HG02840 (cell line): ENCODE results near the gene SRPK2.
"Not testable (repeated sequence)": the region's sequence is repeated elsewhere in the genome, so short reads cannot be mapped to it uniquely, and the experiment has no call there.

ENCODE experiments used
- ATAC-seq: cut with Tn5 transposase; IDR thresholded peaks from one replicate; pipeline ENCODE4 v1.9.1; 2021; ENCODE audit warnings: mild to moderate bottlenecking, moderate library complexity, moderate number of reproducible peaks; ENCODE audit not compliant: unreplicated experiment, low FRiP score

SRPK2 gene

DNA sequence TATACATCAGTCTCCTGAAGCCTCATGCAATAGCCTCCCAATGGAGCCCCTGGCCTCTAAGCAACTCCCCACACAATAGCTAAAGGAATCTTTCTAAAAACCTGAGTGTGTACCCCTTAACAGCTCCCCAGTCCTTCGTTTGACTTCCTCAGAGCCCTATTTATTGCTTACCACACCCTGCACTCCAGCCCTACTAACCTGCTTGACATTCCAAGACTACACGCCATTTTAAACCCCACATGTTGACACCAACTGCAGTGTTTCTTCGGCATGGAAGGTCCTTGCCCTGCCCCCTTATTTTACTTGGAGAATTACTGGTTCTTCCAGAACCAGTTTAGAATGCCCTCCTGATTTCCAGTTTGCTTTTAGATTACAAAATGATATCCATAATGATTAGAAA, 10.8 kb downstream of the SRPK2 start:
- no peak for ATAC-seq

DNA sequence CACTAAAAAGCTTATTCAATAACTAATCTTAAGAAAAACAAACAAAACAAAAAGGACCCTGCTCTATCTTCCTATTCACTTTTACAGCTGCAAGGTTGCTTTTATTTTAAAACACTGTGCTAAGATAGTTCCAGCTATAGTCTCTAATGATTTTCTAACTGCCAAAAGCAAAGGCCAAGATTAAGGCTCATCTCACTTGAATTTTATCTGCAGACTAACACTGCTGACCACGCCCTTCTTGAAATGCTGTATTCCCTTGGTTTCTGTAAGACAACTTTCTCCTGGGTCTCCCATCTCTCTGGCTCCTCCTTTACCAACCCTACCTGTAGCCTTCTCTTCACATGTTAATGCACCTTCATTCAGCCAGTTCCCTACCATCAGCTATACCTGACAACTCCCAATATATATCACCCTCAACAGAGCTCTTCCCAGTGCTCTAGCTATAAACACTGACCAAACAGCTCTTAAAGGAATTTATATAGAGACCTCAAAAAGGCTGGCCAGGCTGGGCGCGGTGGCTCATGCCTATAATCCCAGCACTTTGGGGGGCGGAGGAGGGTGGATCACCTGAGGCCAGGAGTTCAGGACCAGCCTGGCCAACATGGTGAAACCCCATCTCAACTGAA, 11.7 kb downstream of the SRPK2 start:
- ATAC-seq = no peak

DNA sequence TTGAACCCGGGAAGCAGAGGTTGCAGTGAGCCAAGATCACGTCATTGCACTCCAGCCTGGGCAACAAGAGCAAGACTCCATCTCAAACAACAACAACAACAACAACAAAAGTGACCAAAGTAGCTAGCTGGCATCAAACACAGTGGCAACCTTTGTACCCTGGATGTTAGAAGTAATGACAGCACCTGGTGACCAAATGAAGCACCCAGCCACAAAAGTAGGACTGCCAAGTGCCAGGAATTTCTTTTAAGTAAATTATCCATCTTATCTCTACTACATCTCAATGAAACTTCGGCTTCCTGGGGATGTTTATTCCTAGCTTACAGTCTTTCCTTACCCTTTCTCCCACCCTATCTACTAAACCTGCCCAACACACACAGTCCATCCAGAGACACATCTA, 18.8 kb downstream of the SRPK2 start:
- ATAC-seq = no peak

GRCh38 chr7:105367458-105367857, 21.3 kb downstream of the SRPK2 start:
- no peak for ATAC-seq

DNA sequence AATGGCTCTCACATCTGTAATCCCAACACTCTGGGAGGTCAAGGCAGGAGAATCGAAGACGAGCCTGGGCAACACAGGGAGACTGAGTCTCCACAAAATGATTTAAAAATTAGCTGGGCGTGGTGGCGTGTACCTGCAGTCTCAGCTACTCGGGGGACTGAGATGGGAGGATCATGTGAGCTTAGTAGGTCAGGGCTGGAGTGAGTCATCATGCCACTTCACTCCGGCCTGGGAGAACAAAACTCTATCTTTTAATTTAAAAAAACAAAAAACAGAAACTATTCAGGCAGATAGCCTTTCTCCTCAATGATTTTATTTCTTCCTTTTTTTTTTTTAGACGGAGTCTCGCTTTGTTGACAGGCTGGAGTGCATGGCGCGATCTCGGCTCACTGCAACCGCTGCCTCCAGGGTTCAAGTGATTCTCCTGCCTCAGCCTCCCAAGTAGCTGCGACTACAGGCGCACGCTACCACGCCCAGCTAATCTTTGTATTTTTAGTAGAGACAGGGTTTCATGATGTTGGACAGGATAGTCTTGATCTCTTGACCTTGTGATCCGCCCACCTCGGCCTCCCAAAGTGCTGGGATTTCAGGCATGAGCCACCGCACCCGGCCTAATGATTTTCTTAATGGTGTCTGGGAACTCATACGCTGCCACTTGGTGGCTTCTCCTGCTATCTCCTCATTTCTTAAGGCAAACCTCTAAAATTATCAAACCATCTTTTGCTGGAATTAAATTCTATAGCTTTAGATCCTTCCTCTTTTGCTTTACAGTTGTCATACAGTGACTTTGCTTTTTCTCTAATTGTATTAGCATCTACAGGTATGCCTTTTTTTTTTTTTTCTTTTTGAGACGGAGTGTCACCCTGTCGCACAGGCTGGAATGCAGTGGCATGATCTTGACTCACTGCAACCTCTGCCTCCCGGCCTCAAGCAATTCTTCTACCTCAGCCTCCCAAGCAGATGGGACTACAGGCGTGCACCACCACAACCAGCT, 22.9 kb downstream of the SRPK2 start:
- ATAC-seq = no peak

- ATAC-seq = no peak
Measured at GRCh38 chr7:105364684-105365083, 24.0 kb downstream of the SRPK2 start.

DNA sequence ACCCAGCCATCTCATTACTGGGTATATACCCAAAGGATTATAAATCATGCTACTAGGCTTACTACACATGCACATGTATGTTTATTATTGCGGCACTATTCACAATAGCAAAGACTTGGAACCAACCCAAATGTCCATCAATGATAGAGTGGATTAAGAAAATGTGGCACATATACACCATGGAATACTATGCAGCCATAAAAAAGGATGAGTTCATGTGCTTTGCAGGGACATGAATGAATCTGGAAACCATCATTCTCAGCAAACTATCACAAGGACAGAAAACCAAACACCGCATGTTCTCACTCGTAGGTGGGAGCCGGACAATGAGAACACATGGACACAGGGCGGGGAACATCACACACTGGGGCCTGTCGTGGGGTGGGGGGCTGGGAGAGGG, 25.1 kb downstream of the SRPK2 start:
- not testable (repeated sequence) for ATAC-seq

- not testable (repeated sequence) for ATAC-seq
Measured at GRCh38 chr7:105362685-105363084, 26.0 kb downstream of the SRPK2 start.

DNA sequence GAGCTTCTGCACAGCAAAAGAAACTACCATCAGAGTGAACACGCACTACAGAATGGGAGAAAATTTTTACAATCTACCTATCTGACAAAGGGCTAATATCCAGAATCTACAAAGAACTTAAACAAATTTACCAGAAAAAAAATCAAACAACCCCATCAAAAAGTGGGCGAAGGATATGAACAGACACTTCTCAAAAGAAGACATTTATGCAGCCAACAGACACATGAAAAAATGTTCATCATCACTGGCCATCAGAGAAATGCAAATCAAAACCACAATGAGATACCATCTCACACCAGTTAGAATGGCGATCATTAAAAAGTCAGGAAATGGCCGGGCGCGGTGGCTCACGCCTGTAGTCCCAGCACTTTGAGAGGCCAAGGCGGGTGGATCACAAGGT, 26.7 kb downstream of the SRPK2 start:
- ATAC-seq = not testable (repeated sequence)

GRCh38 chr7:105360149-105360548, 28.6 kb downstream of the SRPK2 start:
- not testable (repeated sequence) for ATAC-seq

- no peak for ATAC-seq
Measured at GRCh38 chr7:105355701-105356100, 33.0 kb downstream of the SRPK2 start.

DNA sequence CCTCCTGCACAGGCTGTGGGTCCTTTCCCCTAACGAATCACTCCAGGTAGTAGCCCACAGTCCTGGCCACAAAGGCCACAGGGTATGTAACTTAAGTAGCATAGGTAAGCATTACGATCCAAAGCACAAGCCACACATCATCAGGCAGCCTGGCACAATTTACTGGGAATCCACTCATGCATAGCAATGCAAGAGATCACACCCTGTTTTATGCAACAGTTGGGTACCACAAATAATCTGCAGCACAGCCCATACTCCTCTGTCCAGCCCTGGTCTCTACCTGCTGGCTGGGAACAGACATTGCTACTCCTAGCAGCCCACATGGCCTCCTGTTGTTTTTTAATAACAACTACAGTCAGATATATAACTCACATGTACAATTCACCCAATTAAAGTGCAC, 34.3 kb downstream of the SRPK2 start:
- ATAC-seq = no peak

DNA sequence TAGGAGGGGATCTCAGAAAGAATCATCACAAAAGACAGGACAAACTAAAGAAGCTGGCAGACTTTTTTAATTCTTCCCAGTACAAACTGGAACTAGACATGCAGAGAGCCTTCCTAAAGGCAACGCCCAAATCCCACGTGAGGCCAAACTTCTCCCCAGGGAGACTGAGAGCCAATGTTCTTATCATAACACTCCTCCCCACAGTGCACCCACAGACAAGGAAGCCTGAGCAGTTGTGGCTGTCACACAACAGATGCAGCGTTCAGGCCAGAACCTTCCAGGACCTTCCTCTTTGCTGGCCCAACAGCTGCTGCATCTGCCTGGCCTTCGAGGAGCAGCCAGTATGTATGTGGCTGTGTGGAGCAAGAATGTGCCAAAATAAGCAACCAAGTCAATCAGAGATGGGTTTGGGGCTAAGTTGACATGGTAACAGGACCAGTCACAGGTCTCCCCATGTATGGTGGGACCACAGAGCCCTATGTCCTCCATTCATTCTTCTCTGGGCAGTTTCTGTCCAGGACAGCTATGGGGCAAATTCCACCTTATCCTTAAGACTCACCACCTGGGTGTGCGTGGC, 34.9 kb downstream of the SRPK2 start:
- no peak for ATAC-seq

GRCh38 chr7:105352901-105353668, 35.6 kb downstream of the SRPK2 start:
- ATAC-seq = no peak

DNA sequence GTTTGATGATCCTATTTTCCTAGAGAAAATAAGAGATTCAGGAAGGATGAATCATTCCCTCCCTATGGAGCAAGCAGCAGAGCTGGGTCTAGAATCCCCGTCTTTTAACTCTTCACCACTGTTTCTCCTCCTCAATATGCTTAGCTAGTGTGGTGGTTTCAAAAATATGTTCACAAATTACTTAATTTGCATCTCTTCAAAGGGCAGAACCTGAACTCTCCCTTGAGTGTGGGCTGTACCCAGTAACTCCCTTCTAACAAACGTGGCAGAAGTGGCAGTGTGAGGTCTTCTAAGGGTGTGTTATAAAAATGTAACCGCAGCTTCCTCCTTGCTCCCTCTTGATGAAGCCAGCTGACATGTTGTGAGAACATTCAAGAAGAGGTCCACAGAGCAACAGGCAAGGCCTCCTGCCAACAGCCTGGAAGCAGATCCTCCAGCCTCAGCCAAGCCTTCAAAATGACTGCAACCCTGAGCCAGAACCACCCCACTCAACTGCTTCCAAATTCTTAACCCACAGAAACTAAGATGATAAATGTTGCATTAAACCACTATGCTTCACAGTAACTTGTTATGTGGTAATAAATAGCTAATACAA, 36.6 kb downstream of the SRPK2 start:
- peak; percentile 82 for ATAC-seq

DNA sequence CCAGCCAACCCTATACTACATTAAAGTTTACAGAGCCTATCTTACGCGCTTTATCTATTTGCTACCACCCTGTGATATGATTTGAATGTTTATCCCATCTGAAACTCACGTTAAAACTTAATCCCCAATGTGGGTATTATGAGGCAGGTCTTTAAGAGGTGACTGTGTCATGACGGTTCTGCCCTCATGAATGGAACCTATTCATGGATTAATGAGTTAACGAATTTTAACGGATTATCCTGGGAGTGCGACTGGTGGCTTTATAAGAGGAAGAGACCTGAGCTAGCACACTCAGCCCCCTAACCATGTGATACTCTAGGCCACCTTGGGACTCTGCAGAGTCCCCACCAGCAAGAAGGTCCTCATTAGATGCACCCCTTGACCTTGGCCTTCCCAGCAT, 37.8 kb downstream of the SRPK2 start:
- no peak for ATAC-seq

- ATAC-seq = not testable (repeated sequence)
Measured at GRCh38 chr7:105348177-105348576, 40.5 kb downstream of the SRPK2 start.

- no peak for ATAC-seq
Measured at GRCh38 chr7:105346593-105347322, 42.0 kb downstream of the SRPK2 start.

DNA sequence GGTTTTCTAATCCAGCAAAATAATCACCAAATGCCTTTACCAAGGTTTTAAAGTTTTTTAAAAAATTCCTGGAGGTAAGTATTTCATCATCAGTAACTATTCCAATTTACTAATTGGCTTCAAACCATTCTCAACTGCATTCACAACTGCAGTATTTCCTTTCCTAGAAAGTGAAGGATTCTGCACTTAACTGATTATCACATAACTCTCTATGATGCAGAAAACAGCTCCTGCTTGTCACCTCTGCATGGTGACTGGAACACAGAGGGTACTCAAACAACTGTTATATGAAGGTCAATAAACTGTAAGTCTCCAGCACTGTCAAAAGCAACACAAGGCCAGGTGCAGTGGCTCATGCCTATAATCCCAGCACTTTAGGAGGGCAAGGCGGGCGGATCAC, 42.6 kb downstream of the SRPK2 start:
- no peak for ATAC-seq

DNA sequence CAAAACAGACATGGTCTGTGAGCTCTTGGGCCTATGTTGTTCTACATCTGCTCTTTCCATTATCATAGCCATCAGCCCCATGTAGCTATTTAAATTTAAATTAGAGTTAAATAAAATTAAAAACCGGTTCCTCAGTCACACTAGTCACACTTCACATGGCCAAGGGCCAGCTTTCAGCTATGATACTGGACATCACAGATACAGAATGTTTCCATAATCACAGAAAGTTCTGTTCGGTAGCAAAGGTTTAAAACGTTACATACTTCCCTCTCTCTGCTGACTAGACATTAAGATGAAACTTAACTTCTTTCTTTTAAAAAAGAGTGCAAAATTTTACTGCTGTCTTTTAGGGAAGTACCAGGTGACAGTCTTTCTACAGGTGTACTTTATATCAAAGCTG, 43.0 kb downstream of the SRPK2 start:
- ATAC-seq = no peak
